ENCODE results near the gene ZSCAN22.
"Not testable (repeated sequence)": the region's sequence is repeated elsewhere in the genome, so short reads cannot be mapped to it uniquely, and the experiment has no call there.

The ZSCAN22 gene

DNA sequence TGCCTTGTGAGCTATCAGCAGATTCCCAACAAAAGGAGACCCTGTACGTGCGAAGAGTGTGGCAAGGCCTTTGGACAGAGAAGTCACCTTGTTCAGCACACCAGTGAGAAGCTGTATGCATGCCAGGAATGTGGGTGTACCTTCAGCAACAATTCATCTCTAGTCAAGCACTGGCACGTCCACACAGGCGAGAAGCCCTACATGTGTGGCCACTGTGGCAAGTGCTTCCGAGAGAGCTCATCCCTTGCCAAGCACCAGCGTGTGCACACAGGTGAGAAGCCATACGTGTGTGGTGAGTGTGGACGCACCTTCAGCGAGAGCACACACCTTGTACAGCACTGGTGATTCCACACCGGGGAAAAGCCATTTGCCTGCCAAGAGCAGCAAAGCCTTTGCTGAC lies 7.6 kb upstream of the ZSCAN22 start:
- no peak for DNase-seq

DNA sequence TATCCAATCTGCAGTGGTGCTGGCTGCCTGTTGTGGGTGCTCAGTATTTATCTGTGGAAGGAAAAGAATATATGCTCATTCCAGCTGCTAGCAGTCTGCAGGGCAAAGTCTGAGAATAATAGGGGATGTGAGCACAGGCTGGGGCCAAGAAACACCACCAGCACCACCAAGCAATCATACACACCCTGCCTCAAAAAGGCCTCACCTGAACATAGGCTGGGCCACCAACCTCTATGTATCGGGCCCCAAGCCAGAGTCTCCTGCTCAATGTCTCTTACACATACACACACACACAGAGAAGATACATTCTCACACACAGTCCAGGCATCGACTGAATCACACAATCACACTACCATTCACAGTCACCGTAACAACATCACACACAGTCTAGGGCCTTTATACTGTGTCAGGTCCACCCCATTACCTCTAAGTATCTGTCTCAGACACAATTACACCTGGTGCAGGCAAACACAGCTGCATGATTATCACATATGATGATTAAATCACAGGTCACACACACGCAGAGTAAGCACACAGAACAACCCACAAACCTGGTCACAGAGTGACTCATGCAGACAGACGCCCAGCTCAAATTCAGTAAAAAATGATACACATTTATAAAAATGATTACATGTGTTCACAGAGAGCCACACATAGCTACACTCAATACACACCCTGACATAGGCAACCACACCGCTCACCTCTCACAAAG lies 1.3 kb upstream of the ZSCAN22 start:
- no peak for DNase-seq

DNA sequence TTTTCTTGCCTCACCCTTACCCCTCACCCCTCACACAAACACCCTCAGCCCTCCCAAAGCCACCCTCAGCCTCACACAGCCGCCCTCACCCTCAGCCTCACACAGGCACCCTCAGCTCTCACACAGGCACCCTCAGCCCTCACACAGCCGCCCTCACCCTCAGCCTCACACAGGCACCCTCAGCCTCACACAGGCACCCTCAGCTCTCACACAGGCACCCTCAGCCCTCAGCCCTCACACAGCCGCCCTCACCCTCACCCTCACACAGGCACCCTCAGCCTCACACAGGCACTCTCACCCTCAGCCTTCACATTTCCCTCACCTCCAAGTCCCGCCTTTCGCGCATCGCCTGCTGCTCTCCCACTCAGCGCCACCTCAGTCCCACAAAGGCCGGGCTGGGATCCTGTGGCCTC lies 287 bp upstream of the ZSCAN22 start:
- DNase-seq, result no peak

DNA sequence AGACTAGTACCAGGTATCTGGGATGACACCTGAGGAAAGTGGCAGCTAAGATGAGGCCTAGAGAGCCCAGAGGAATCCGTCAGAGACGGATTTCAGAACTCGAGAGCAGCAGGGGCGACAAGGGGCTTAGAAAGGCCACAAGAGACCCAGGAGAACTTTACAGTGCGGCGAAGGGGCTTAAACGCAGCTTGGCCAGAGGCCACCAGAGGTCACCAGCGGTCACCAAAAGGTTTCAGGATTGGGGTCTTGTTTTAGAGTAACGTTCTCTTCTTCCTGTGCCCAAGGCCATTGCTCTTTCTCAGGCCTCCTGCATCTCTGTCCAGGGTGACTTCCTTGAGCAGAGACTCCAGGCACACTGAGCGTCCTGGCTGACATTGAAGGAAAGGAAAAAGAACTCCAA lies 2.2 kb downstream of the ZSCAN22 start:
- DNase-seq, result peak; percentile 51

DNA sequence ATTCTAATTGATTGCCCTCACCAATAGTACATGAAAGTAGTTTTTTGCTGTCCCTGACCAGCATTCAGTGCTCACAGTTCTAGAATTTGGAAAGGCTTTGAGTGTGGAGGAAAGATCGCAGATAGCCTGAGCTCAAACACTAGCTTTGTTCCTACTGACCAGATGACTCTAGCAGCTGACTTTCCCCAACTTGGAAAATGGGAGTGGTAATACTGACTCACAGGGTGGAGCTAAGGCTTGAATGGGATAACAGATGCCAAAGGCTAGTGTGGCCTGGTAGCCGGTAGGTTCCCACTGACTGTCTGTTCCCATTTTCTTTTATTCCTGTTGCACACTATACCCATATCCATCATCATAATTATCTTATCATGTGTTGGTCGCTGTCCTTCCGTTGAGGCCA lies 3.7 kb downstream of the ZSCAN22 start:
- no peak for DNase-seq

DNA sequence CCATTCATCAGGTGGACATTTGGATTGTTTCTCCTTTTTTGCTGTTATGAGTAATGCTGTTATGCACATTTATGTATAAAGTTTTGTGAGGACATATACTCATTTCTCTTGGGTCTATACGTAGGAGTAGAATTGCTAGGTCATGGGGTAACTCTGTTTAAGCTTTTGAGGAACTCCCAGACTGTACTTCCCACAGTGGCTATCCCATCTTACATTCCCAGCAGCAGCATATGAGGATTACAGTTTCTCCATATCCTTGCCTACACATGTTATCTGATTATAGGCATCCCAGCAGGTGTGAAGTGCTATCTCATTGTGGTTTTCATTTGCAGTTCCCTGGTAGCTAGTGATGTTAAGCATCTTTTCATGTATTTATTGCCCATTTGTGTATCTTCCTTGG lies 5.9 kb downstream of the ZSCAN22 start:
- DNase-seq, result no peak

DNA sequence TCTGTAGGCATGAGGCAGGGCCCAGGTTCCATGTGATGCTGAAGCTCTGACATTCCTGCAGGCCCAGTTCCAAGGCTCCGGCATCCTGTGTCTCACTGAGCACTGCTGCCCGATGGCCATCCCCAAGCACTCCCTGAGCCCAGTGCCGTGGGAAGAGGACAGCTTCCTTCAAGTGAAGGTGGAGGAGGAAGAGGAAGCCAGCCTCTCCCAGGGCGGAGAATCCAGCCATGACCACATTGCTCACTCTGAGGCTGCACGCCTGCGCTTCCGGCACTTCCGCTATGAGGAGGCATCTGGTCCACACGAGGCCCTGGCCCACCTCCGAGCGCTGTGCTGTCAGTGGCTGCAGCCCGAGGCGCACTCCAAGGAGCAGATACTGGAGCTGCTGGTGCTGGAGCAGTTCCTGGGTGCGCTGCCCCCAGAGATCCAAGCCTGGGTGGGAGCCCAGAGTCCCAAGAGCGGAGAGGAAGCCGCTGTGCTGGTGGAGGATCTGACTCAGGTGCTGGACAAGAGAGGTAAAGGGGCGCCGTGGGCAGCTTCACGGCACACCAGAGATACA lies 8.0 kb downstream of the ZSCAN22 start:
- no peak for DNase-seq

DNA sequence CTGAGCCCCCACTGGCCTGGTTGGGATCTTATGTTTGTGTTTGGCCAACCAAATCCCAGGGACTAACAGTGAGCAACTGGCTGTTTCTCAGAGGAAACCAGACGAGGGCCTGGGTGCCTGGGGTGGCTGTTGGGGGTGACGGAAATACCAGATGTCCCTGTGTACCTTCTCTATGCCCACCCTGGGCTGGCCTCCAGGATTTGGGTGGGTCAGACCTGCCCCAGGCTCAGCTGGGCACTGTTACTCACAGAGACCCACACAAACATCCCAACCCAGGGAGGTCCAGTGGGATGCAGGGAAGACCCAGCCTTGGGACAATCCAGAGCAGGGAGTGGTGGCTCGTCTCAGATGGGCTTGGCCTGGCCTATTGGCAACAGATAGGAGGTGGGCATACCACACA lies 8.8 kb downstream of the ZSCAN22 start:
- DNase-seq, result no peak

DNA sequence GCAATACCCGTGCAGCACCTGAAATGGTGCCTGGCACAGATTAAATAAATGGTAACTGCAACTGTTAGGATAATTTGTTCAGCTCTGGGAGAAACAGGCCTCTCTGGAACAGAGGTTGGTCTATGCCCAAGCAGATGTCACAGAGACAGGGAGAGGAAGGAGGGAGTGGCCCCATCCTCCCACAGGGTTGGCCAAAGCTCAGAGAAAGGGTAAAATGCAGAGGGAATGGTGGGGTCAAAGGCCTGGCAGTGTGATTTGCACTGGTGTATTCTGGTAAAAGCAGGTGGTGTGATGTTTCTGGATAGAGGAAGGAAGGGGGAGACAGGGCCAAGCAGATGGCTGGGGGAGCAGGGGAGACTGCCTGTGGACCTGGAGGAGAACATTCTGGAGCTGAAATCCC lies 9.4 kb downstream of the ZSCAN22 start:
- no peak for DNase-seq

DNA sequence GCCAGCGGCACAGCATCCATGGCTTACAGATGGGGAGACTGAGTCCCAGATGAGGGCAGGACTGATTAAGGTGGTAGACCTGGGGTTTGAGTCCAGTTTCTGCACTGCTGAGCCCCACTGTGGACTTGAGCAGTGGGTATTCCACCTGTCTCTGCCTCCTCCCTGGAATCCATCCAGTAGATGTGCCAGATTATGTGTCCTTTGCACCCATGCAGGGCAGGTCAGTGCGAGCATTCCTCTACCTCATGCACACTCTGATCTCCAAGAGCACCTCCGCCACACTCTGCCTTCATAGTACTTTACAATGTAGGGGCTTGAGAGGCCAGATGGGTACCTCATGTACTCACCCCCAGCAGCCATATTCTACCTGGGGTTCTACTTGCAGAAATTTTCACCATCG lies 10.0 kb downstream of the ZSCAN22 start:
- no peak for DNase-seq

DNA sequence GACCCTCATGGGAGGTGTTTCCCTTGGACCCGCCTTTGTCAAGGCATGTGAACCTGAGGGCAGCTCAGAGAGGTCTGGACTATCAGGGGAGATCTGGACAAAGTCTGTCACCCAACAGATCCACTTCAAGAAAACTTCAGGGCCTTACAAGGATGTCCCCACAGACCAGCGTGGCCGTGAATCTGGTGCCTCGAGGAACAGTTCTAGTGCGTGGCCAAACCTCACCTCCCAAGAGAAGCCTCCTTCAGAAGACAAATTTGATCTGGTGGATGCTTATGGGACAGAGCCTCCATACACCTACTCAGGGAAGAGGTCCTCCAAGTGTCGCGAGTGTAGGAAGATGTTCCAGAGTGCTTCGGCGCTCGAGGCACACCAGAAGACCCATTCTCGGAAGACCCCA lies 11.5 kb downstream of the ZSCAN22 start:
- no peak for DNase-seq

DNA sequence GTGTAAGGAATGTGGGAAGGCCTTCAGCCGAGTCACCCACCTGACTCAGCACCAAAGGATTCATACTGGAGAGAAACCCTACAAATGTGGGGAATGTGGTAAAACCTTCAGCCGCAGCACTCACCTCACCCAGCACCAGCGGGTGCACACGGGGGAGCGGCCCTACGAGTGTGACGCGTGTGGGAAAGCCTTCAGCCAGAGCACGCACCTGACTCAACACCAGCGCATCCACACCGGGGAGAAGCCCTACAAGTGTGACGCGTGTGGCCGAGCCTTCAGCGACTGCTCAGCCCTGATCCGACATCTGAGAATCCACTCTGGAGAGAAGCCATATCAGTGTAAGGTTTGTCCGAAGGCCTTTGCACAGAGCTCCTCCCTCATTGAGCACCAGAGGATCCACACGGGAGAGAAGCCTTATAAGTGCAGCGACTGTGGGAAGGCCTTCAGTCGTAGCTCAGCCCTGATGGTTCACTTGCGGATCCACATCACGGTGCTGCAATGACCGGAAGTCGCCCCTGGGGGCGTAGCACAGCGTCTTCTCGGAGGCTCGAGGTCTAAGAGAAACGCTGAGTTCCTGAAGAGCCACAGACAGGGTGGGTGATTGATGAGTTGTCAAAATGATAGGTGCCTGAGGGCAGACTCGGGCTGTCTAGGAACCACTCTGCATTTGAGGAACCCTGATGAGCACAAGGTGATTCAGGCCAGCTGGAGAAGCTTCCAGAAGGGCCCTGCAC lies 12.2 kb downstream of the ZSCAN22 start:
- no peak for DNase-seq

DNA sequence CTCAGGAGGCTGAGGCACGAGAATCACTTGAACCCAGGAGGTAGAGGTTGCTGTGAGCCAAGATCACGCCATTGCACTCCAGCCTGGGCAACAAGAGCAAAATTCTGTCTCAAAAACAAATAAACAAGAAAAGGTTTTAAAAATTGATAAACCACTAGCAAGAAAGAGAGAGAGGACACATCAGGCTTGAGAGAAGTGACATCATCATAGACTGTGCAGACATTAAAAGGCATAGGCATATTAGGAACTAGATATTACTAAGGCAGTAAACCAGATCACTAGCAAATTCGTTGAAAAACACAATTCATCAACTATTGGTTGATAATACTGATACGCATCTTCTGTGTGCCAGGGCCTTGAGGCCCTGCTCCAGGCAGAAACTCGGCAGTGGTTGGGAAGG lies 18.8 kb downstream of the ZSCAN22 start:
- no peak for DNase-seq

DNA sequence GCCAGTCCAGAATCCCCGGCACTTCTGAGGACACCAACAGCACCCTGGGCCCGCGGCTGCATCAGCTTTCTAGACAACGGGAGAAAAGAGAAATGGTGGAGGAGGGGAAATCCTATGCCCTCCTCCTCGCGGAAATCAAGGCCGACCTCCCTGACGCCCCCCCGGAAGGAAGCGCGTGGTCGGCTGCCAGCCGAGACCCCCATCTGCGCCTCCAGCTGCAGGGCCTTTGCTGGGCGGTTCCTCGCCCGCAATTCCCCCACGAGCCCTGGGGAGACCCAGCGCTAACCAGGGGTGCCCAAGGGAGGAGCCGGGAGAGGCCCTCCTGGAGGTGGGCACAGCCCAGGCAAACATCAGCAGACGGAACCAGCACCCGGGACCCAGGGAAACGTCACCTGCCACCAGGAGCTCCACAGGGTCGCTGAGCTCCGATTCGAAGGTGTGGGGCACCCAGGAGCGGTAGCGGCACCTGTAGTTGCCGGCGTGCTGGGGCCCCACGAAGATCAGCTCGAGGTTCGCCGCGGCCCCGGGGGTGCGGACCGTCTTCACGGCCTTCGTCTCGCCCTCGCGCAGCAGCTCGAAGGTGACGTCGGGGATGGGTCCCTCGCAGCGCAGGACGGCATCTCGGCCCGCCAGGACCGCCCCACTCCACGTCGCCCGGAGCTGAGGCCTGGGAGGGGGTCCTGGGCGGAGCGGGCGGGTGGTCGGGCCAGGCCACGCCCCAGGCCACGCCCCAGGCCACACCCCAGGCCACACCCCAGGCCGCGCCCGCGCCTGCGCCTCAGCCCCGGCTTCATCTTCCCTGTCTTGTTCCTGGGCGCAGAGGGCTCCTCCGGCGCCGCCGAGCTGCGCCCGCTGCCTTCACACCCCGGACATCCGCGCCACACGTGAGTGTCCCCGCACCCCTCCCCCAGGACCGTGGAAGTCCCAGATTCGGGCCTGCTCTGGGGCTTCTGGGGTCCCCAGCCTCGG lies 20.5 kb downstream of the ZSCAN22 start:
- DNase-seq, result peak; percentile 79

DNA sequence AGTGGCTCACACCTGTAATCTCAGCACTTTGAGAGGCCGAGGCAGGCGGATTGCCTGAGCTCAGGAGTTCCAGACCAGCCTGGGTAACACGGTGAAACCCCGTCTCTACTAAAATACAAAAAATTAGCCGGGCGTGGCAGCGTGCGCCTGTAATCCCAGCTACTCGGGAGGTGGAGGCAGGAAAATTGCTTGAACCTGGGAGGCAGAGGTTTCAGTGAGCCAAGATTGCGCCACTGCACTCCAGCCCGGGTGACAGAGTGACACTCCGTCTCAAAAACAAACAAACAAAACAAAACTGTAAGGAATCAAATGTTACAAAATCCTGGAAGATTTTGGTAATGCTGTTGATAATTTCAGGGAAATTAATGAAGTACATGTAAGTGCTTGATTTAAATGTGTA lies 21.3 kb downstream of the ZSCAN22 start:
- DNase-seq, result not testable (repeated sequence)

DNA sequence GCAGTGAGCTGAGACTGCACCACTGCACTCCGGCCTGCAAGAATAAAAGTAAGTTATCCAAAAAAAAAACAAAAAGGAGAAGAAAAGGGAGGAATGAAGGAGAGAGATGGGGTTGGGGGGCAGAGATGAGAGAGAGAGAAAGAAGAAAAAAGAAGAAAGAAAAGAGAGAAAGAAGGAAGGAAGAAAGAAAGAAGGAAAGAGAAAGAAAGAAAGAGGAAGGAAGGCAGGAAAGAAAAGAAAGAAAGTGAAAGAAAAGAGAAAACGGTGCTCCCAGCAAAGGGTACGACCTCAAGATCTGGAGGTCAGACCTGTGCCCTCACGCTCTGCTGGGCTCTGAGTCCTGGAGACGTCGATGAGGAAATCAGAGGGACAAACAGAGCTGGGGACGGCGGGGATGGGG lies 22.8 kb downstream of the ZSCAN22 start:
- DNase-seq, result no peak

DNA sequence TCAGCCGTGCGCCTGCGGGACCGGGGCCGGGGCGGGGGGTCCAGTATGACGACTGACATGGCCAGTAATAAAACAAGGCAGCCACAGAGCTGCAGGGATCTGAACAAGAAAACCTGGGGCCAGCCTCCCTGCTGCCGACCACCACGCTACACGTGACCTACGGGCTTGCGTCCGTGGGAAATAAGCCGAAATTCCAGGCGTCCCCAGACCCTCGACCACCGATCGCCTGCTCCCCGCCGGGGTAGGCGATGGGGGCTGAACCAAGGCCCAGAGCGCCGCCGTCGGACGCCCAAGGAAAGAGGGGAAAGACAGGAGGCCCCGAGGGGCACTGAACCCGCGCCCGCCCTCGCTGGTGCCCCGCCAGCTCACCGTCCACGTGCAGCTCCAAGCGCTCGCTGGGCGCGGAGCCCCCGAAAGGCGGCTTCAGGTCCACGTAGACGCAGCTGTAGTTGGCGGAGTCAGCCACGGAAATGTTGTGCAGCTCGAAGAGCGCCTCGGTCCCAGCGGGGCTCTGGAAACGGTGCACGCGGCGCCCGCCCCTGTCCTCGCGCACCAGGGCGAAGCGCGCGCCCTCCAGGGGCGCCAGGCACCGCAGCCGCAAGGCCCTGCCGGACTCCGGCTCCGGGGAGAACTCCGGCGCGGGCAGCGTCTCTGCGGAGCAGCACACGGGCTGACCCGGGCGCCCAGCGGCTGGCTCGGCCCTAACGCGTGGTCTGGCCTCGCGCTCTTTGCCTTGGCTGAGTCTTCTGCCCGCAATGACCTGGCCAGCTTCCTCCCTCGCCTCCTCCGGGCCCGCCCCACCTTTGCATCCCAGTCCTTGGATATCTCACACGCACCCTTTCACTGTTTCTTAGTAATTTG lies 23.4 kb downstream of the ZSCAN22 start:
- DNase-seq, result no peak

DNA sequence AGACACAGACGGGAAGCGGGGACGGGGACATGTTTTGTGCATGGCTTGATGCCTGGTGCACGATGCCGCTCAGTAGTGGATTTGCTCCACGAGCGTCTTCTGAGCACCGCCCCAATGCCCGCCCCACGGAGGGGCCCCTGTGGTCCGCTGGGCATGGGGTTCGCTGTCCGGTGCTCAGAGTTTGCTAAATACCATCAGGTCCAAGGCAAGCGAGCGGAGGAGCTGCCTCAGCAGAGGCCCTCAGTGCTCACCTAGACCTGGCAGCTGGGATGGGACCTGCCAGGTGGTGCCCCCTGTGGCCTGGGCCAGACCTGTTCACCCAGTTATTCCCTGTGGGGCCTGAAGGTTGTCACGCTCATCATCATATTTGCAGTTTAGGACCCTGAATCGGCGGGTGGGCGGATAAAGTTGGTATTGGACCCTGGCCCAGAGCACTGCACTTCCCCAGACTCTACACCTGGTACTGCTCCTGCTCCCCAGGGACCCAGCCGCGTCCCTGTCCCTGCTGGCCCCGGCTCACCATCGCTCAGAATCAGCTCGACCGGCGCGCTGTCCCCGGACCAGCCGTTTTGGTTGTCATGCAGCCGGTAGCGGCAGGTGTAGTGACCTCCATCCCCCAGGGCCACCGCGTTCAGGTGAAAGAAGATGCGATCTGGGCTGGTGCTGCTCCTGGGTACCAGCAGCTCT lies 24.2 kb downstream of the ZSCAN22 start:
- no peak for DNase-seq

DNA sequence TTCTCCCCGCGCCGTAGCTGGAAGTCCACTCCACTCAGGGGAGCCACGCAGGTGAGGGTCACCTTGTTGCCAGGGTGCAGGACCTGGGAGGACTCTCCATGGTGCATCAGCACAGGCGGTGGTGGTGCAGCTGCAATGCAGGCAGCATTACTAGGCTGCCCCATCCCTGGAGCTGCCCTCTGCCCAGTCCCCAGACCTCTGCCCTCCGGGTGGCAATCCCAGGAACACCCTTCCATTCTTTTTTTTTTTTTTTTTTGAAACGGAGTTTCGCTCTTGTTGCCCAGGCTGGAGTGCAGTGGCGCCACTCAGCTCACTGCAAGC lies 24.7 kb downstream of the ZSCAN22 start:
- no peak for DNase-seq

DNA sequence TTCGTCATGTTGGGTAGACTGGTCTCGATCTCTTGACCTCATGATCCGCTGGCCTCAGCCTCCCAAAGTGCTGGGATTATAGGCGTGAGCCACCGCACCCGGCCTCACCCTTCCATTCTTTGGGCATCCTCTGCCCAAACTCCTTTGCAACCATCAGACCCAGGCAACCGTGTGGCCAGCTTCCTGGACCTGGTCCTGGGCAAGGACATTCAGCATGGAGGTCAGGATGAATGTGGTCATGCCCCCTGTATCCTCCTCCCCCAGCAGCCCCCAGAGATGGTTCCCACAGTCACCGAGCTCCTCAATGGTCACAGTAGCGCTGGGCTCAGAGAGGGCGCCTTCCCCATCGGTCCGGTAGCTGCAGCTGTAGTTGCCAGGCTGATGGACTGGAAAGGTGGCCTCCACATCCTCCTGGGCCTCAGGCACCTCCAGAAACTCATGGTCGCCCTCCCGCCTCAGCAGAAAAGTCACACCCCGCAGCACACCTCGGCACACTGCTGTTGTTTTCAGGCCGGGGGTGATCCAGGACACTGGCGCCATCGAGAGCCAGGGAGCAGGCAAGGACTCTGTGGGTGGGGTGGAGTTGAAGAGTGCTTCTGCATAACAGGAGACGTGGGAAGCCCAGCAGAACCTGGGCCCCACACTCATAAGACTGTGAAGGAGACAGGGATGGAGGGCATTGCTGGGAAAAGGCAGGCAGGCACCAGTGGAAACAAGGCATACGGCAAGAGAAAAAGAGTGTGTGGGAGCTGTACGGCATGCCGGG lies 25.4 kb downstream of the ZSCAN22 start:
- DNase-seq, result no peak
